Suprapubic skin (tissue), 4 donors: Measurements from ENCODE around the gene RTN4R. TPM values are rescaled to one million over a fixed set of nuclear protein-coding genes. Genes with fewer than 3 reads are reported as not detected.

Source experiments
- DNase-seq, 2 donors: peaks; one replicate each; pipeline ENCODE4 v3.0.0-alpha.2; 2019; ENCODE audit warnings: low spot score in 2 of 2
- H3K27ac ChIP-seq: fragments of 200-600 bp; sonication (generic); one replicate; pipeline ENCODE4 v1.5.1; 2019
- H3K27me3 ChIP-seq: fragments of 200-600 bp; sonication (generic); one replicate; pipeline ENCODE4 v1.5.1; 2019
- H3K36me3 ChIP-seq: fragments of 200-600 bp; sonication (generic); one replicate; pipeline ENCODE4 v1.5.1; 2019
- H3K4me1 ChIP-seq: fragments of 200-600 bp; sonication (generic); one replicate; pipeline ENCODE4 v1.5.1; 2019
- H3K4me3 ChIP-seq: fragments of 200-600 bp; sonication (generic); one replicate; pipeline ENCODE4 v1.5.1; 2019; ENCODE audit warnings: mild to moderate bottlenecking
- H3K9me3 ChIP-seq: fragments of 200-600 bp; sonication (generic); one replicate; pipeline ENCODE4 v1.5.1; 2019
- EP300 ChIP-seq: sonication (generic); formaldehyde crosslinking; IDR thresholded peaks from one replicate; pipeline ENCODE4 v1.6.1; 2017; ENCODE audit warnings: antibody characterized with exemption
- POLR2A ChIP-seq, 2 donors: fragments of 450-650 bp; IDR thresholded peaks; one replicate each; pipeline ENCODE4 v1.6.1; 2017; ENCODE audit warnings: antibody characterized with exemption in 2 of 2, mild to moderate bottlenecking in 2 of 2, moderate library complexity in 2 of 2
- POLR2AphosphoS5 ChIP-seq, 3 donors: sonication (generic); formaldehyde crosslinking; IDR thresholded peaks; one replicate each; pipeline ENCODE4 v1.6.1; 2017; ENCODE audit warnings: antibody characterized with exemption in 3 of 3
- WGBS: methylation state at CpG from one replicate; pipeline ENCODE4 v1.1.5; 2018; 5-methylcytosine and 5-hydroxymethylcytosine counted together
- total RNA-seq, 4 donors: library from RNA; depleted of rRNA; stranded (reverse); fragments of >200 nt; gene quantifications; one replicate each; pipeline ENCODE4 v1.1.0, GENCODE V29; 2016
- TF ChIP-seq, protein P1 (sequence below), 2 donors: fragments of 200-600 bp in 1 of 2; fragments of 450-650 bp in 1 of 2; sonication (generic) in 1 of 2; IDR thresholded peaks; one replicate each; pipeline ENCODE4 v1.5.1; 2016 to 2019; ENCODE audit warnings: antibody characterized with exemption in 2 of 2, mild to moderate bottlenecking in 1 of 2, moderate library complexity in 1 of 2

RTN4R gene
- total RNA-seq, 4 donors from 2014 or later: 5.0 to 12.2 (median 9.2) TPM

DNA sequence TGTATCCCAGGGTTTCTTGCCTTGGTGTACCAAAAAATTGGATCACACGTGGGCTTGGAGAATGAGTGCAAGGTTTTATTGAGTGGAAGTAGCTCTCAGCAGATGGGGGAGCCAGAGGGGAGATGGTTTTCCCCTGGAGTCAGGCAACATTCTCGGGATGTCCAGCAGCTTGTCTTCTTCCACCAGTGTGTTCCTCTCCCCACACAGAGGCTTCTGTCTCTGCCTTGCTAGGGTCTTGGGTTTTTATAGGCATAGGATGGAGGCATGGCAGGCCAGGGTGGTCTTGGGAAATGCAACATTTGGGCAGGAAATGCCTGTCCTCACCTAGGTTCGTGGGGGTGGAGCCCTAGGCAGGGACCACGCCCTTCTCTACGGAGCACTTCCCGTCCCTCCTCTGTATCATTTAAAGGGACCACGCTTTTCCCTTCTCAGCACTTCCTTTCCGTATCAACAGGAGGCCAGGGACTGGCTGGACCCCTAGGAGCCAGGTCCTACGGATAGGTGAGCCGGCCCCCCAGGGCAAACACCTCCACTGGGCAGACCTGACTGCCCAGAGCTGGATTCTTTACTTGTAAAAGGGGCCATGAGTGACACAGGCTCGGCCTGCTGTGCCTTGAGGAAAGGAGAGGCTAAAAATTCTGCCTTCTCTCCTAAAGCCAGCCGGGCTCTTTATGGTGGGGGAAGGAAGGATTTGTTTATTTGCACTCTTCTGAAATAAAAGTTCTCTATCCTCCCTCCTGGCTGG is 62.0 kb downstream of the RTN4R start:
- WGBS: 24% methylated on average over 7 of the region's 12 CpGs
- TF ChIP-seq, protein P1, sequence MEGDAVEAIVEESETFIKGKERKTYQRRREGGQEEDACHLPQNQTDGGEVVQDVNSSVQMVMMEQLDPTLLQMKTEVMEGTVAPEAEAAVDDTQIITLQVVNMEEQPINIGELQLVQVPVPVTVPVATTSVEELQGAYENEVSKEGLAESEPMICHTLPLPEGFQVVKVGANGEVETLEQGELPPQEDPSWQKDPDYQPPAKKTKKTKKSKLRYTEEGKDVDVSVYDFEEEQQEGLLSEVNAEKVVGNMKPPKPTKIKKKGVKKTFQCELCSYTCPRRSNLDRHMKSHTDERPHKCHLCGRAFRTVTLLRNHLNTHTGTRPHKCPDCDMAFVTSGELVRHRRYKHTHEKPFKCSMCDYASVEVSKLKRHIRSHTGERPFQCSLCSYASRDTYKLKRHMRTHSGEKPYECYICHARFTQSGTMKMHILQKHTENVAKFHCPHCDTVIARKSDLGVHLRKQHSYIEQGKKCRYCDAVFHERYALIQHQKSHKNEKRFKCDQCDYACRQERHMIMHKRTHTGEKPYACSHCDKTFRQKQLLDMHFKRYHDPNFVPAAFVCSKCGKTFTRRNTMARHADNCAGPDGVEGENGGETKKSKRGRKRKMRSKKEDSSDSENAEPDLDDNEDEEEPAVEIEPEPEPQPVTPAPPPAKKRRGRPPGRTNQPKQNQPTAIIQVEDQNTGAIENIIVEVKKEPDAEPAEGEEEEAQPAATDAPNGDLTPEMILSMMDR (IDR thresholded peaks at IDR 0.05): no peak
- H3K27me3 ChIP-seq: peaks cover 3% of the 10 kb centered on the region
- H3K36me3 ChIP-seq: no peaks in the 10 kb centered on the region
- H3K4me1 ChIP-seq: peaks cover 42% of the 10 kb centered on the region
- H3K4me3 ChIP-seq: peak overlapping the region; percentile 58
- H3K9me3 ChIP-seq: no peaks in the 10 kb centered on the region
- DNase-seq: peak in 1 of 2 donors; percentile 76
- H3K27ac ChIP-seq: peak overlapping the region; percentile 57

DNA sequence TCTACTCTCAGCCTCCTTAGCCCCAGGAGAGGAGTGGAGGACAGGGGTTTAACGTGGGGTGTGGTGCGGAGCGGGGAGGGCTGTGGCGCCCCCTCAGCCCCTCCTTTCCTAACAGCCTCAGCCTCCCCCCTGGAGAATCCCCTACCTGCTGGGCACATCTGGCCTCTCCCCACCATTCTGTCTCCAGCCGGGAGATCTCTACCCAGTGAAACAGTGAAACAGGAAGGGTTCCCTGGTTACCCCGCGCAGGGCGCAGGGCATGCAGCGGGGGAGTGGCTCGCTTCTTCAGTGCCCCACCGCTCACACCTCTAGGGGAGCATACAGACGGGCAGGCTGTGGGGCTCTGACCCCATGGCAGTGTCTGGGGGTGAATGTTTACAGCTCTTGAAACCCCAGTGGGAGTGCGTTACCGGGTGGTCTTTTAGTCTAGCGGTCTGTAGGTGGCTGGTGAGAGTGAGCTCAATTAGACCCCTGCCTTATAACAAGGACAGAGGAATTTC is 62.6 kb downstream of the RTN4R start:
- Histone ChIP-seq H3K36me3 (no peaks in the 10 kb centered on the region), H3K27ac (no peak overlapping the region), H3K9me3 (no peaks in the 10 kb centered on the region), H3K27me3 (peaks cover 3% of the 10 kb centered on the region), H3K4me1 (peaks cover 42% of the 10 kb centered on the region), H3K4me3 (peak overlapping the region; percentile 58)
- 82% methylated on average over 14 of the region's 15 CpGs for WGBS
- TF ChIP-seq POLR2AphosphoS5 (IDR thresholded peaks at IDR 0.05) (no peak), EP300 (no peak), POLR2A (IDR thresholded peaks at IDR 0.05) (no peak)
- TF ChIP-seq, protein P1 (IDR thresholded peaks at IDR 0.05): no peak
- DNase-seq: no peak

DNA sequence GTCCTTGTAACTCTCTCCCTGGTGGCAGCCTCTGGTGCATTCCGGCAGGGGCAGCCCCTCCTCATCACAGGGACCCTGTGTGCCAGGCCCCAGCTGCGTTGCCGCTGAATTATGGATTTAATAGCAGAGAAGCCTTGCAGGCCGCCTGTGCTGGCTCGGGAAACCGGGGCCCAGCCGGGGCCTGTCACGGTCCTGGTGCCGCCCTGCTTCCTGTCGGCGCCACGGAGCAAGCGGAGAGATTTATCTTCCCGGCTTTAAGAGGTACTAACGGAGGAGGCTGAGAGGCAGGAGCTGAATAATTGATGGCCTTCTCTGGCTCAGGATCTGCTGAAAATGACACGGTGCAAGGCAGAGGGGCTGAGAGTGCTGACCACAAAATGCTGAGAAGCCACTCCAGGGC is 63.3 kb downstream of the RTN4R start:
- H3K36me3 ChIP-seq: no peaks in the 10 kb centered on the region
- peaks cover 3% of the 10 kb centered on the region for H3K27me3 ChIP-seq

DNA sequence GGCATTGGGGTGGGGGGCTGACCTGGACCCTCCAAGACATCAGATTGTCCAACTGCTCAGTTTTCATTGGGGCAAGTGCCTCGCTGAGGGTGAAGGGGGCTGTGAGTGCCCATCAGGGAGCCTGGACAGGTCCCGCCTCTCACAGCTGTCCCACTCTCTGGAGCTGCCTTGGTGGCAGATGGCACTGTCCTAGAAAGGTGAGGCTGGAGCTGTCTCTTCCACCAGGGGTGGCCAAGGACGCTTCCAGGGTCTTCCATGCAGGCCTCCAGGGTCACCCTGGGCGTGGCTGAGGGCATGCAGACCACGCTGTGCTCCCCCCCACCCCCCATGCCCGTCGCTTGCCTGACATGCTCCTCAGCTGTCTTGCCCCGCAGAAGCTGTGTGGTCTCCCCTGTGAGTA is 63.8 kb downstream of the RTN4R start:
- peaks cover 42% of the 10 kb centered on the region for H3K4me1 ChIP-seq
- H3K36me3 ChIP-seq: no peaks in the 10 kb centered on the region
- no peaks in the 10 kb centered on the region for H3K9me3 ChIP-seq
- H3K27me3 ChIP-seq: peaks cover 7% of the 10 kb centered on the region
- H3K4me3 ChIP-seq: no peak overlapping the region
- H3K27ac ChIP-seq: no peak overlapping the region
- TF ChIP-seq, protein P1 (IDR thresholded peaks at IDR 0.05): no peak
- no peak for TF ChIP-seq POLR2A (IDR thresholded peaks at IDR 0.05)
- TF ChIP-seq POLR2AphosphoS5 (IDR thresholded peaks at IDR 0.05): no peak
- no peak for TF ChIP-seq EP300
- 75% methylated on average over 4 of the region's 8 CpGs for WGBS
- DNase-seq: no peak

More for the DNA sequence above, 63.3 kb downstream of the RTN4R start:
- DNase-seq: no peak
- Histone ChIP-seq H3K27ac (no peak overlapping the region), H3K9me3 (no peaks in the 10 kb centered on the region), H3K4me3 (no peak overlapping the region), H3K4me1 (peaks cover 42% of the 10 kb centered on the region)
- WGBS: 34% methylated on average over 13 of the region's 16 CpGs
- TF ChIP-seq POLR2AphosphoS5 (IDR thresholded peaks at IDR 0.05) (no peak), EP300 (no peak), POLR2A (IDR thresholded peaks at IDR 0.05) (no peak)
- TF ChIP-seq, protein P1 (IDR thresholded peaks at IDR 0.05): no peak

DNA sequence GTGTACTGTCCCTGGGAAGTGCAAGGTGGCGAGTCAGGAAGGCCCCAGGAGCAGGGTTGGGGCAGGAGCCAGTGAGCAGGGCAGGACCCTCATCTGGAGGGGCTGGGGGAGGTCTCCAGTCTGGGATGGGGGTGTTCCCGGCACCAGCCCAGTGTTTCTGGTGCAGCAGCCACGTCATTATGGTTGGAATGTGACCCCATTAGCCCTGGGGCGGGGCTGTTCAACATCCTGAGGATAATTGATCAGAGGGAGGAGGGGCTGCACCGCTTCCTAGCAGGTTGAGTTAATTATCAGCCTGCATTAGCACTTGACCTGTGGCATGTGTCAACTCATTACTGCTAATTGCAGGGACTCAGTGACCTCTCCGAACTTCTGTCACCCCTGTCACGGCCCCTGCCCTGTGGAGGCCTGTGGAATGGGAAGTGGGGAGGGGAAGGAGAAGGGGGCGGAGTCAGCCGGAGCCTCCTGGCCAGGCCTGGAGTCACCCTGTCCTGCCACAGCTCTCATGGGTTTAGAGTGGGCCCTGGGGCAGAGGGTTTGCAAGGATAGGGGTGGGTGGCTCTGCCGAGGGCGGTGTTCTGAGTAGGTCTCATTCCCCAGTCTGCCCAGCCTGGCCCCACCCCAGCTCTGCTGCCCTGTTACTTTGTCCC is 64.4 kb downstream of the RTN4R start:
- H3K27me3 ChIP-seq: peaks cover 14% of the 10 kb centered on the region
- no peak for DNase-seq
- H3K4me1 ChIP-seq: peaks cover 42% of the 10 kb centered on the region
- WGBS: 28% methylated on average over 6 of the region's 11 CpGs
- no peak overlapping the region for H3K4me3 ChIP-seq
- H3K36me3 ChIP-seq: no peaks in the 10 kb centered on the region
- no peaks in the 10 kb centered on the region for H3K9me3 ChIP-seq
- no peak for TF ChIP-seq EP300
- no peak overlapping the region for H3K27ac ChIP-seq
